CD1c-positive myeloid dendritic cell (primary cell): ENCODE results near the gene C2.
"Not testable (repeated sequence)": the region's sequence is repeated elsewhere in the genome, so short reads cannot be mapped to it uniquely, and the experiment has no call there.

Experiments used
- DNase-seq: peaks from one replicate; pipeline ENCODE4 v3.0.0-alpha.2; 2016; ENCODE audit errors: extremely low spot score

The C2 gene

GRCh38 chr6:31956796-31957195, 29.3 kb downstream of the C2 start:
- no peak for DNase-seq

GRCh38 chr6:31958412-31958740, 30.9 kb downstream of the C2 start:
- no peak for DNase-seq

GRCh38 chr6:31958741-31959739, 31.5 kb downstream of the C2 start, which contains the start of the genes NELFE and SKIC2:
TSS of gene NELFE (minus strand) at chr6:31958971. CDS start at chr6:31958446, 525 bp downstream.
TSS of gene SKIC2 (plus strand) at chr6:31959175. CDS start at chr6:31959193, 18 bp downstream.
- peak; percentile 99 for DNase-seq

- DNase-seq: no peak
Measured at GRCh38 chr6:31961616-31962015, 34.1 kb downstream of the C2 start.

GRCh38 chr6:31963921-31964320, 36.4 kb downstream of the C2 start:
- no peak for DNase-seq

- no peak for DNase-seq
Measured at GRCh38 chr6:31965700-31966099, 38.2 kb downstream of the C2 start.

- no peak for DNase-seq
Measured at GRCh38 chr6:31966506-31966905, 39.0 kb downstream of the C2 start.

GRCh38 chr6:31966997-31967925, 39.7 kb downstream of the C2 start:
- no peak for DNase-seq

GRCh38 chr6:31967926-31968320, 40.4 kb downstream of the C2 start:
- DNase-seq: no peak

GRCh38 chr6:31968326-31968725, 40.8 kb downstream of the C2 start:
- DNase-seq: no peak

- no peak for DNase-seq
Measured at GRCh38 chr6:31968791-31969711, 41.5 kb downstream of the C2 start.

GRCh38 chr6:31969712-31970603, 42.4 kb downstream of the C2 start:
- no peak for DNase-seq

GRCh38 chr6:31970604-31971271, 43.2 kb downstream of the C2 start:
- no peak for DNase-seq

GRCh38 chr6:31971279-31971992, 43.9 kb downstream of the C2 start:
- no peak for DNase-seq

GRCh38 chr6:31971993-31972708, 44.6 kb downstream of the C2 start, which contains the start of gene DXO:
TSS of gene DXO (minus strand) at chr6:31972138. CDS start at chr6:31971675, 463 bp downstream.
- DNase-seq: peak; percentile 98

GRCh38 chr6:31972709-31973350, 45.3 kb downstream of the C2 start:
- DNase-seq: peak; percentile 11

GRCh38 chr6:31976065-31976464, 48.5 kb downstream of the C2 start:
- DNase-seq: not testable (repeated sequence)
